ENCODE data around the gene RNF166. TPM values are rescaled to one million over a fixed set of nuclear protein-coding genes. Genes with fewer than 3 reads are reported as not detected.

Gene RNF166
- total RNA-seq, 6 experiments from 2014 or later, result 10.3 to 18.3 (median 13.2) TPM

DNA sequence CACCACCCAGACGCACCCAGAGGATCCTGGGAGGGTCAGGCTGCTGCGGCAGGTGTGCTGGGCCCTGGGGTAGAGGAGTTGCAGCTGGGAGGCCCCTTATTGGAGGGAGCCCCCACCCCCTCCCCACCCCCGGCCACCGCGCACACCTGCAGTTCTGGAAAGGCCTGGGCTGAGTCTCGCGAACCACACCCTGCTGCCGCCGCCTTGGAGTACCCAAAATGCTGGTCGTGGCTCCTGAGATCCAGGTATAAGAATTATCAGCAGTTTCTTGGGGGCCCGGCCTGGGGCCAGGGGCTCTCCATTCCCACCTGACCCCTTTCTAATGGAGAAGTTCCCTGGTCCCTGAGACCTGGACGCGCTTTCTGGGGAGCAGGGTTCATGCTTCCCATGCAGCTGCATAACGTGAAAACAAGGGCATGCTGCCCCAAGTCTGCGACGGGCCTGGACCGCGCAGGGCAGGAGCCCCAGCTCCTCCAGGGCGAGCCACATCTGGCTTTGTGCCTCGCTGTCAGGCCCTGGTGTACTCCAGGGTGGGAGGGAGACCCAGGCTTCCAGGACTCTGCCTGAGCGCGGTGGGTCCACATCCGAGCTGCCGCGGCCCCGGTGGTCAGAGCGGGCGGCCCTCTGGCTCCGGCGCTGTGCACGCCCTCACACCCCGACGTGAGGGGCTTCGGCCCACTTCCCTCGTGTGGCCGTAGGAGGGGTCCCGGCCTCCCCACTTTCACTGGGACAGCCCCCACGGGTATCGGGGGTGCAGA is 12.6 kb downstream of the RNF166 start:
- Mint-ChIP-seq H3K36me3 (ENCODE audit: low read depth) (no peaks in the 10 kb centered on the region), H3K9me3 (no peaks in the 10 kb centered on the region), H3K27me3 (ENCODE audit: insufficient read depth) (peaks cover 20% of the 10 kb centered on the region), H3K27ac (no peak overlapping the region), H3K4me3 (no peak overlapping the region), H3K4me1 (ENCODE audit: low read depth) (no peaks in the 10 kb centered on the region)
- TF ChIP-seq, protein P1, sequence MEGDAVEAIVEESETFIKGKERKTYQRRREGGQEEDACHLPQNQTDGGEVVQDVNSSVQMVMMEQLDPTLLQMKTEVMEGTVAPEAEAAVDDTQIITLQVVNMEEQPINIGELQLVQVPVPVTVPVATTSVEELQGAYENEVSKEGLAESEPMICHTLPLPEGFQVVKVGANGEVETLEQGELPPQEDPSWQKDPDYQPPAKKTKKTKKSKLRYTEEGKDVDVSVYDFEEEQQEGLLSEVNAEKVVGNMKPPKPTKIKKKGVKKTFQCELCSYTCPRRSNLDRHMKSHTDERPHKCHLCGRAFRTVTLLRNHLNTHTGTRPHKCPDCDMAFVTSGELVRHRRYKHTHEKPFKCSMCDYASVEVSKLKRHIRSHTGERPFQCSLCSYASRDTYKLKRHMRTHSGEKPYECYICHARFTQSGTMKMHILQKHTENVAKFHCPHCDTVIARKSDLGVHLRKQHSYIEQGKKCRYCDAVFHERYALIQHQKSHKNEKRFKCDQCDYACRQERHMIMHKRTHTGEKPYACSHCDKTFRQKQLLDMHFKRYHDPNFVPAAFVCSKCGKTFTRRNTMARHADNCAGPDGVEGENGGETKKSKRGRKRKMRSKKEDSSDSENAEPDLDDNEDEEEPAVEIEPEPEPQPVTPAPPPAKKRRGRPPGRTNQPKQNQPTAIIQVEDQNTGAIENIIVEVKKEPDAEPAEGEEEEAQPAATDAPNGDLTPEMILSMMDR (IDR thresholded peaks at IDR 0.05), result no peak
- no peak for DNase-seq

DNA sequence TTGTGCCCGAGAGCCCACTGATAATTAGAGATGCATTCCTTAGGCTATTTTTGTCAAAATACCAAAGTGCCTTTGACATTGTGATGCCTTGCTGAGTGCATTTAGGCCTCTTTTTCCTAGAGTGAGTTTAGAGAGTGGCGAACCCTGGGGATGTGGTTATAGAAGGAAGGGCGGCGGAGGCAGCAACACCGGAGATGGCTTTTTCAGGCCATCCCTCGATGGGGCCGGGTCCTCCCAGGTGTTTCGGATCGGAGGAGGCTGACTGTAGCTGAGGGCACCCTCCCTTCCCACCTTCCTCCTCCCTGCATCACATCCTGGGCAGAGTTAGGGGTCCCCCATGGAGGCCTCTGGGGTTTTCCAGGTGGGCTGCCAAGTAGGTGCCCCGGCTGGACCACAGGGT is 13.3 kb downstream of the RNF166 start:
- H3K4me3 Mint-ChIP-seq, result no peak overlapping the region
- peaks cover 20% of the 10 kb centered on the region for H3K27me3 Mint-ChIP-seq (ENCODE audit: insufficient read depth)
- H3K4me1 Mint-ChIP-seq (ENCODE audit: low read depth), result no peaks in the 10 kb centered on the region
- no peaks in the 10 kb centered on the region for H3K36me3 Mint-ChIP-seq (ENCODE audit: low read depth)
- no peak overlapping the region for H3K27ac Mint-ChIP-seq
- H3K9me3 Mint-ChIP-seq, result no peaks in the 10 kb centered on the region
- no peak for DNase-seq
- TF ChIP-seq, protein P1 (IDR thresholded peaks at IDR 0.05), result no peak

DNA sequence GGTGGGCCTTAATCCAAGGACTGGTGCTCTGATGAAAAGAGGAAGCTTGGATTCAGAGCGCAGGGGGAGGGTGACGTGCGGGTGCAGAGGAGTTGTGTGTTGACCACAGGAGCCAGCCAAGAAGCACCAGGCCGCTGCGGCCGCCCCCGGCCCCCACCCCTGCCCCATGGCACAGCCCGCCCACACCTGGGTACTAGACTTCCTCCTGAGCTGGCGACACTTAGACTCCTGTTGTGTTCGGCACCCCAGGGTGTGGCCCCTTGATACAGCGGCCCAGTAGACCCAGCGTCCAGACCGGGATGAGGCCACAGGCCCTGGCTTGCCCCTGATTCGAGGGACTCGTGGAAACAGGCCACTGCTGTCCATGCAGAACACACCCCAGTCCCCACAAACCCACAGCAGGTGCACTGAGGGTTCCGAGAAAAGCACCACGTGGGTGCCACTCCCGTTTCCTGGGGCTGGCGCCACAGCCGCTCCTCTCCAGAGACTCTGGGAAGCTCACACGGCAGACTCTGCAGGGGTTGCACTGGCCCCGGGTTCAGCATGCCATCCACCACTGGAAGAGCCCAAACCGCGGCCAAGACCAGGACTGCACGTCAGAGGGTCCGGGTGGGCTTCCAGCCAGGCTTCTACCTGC is 14.2 kb downstream of the RNF166 start:
- peaks cover 20% of the 10 kb centered on the region for H3K27me3 Mint-ChIP-seq (ENCODE audit: insufficient read depth)
- H3K9me3 Mint-ChIP-seq, result no peaks in the 10 kb centered on the region

DNA sequence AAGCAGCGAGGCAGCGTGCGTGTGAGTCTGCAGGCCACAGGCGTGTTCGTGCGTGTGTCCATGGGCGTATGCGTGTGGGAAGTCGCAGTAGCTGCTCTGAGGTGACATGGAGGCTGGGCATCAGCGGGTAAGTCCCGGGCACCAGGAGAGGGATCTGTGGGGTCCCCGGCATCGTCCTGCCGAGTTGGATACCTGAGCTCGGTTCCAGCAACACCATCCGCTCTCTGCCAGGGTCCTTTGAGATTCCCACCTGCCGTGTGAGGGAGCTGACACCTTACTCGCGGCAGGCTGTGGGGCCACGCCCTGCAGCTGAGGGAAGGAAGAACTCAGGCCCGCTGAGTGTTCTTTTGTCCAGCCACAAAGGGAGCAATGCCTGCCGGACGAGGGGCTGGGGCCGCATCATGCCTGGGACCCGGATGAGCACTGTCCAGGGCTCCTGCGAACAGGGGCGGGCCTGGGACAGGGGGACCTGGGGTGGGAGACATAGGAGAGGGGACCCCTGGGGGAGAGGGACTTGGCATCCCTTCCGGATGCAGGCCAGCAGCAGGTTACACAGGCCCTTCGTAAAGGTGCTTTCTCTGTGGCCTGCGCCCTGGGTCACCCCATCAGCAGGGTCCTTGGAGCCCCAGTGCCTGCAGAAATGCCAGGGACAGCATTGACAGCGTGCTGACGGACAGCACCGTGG is 14.9 kb downstream of the RNF166 start:
- no peaks in the 10 kb centered on the region for H3K9me3 Mint-ChIP-seq
- H3K27me3 Mint-ChIP-seq (ENCODE audit: insufficient read depth), result peaks cover 20% of the 10 kb centered on the region
- H3K36me3 Mint-ChIP-seq (ENCODE audit: low read depth), result no peaks in the 10 kb centered on the region
- no peak for DNase-seq
- H3K4me1 Mint-ChIP-seq (ENCODE audit: low read depth), result no peaks in the 10 kb centered on the region
- H3K27ac Mint-ChIP-seq, result no peak overlapping the region
- no peak overlapping the region for H3K4me3 Mint-ChIP-seq
- TF ChIP-seq, protein P1 (IDR thresholded peaks at IDR 0.05), result no peak

More for the DNA sequence above, 14.2 kb downstream of the RNF166 start:
- DNase-seq, result no peak
- Mint-ChIP-seq H3K36me3 (ENCODE audit: low read depth) (no peaks in the 10 kb centered on the region), H3K27ac (no peak overlapping the region), H3K4me3 (no peak overlapping the region), H3K4me1 (ENCODE audit: low read depth) (no peaks in the 10 kb centered on the region)
- TF ChIP-seq, protein P1 (IDR thresholded peaks at IDR 0.05), result no peak

DNA sequence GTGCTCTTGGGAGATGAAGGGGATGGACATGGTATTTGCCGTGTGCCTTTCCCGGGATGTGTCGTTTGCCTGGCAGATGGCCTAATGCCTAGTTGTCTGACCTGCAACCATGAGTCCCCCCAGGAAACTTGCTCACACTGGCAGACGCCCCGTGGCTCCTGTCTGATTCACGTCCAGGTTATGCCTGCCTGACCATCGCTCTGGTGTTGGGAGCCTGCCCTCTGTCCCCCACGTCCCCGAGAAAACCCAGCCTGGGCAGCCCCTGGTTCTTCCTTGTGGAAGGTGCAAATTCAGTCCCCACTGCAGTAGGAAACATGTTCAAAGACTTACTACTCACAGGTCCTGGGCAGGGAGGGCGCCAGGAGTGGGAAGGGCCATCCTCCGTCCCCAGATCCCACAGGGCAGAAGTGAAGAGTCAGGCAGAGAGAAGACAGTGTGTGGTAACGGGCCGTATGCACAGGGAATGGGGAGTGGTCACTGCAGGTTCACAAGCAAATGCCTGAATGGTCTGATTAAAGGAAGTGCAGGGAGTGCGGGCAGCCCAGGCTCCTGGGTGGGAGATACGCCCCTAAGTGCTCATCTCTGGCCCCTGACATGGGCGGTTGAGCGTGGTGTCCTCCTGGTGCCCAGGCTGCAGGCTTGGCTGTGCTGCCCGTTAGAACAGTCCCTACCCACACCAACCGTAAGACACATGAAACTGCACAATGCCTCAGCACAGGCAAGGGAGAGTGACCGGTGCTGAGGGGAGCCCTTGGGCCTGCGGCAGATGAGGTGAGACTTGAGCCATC is 15.7 kb downstream of the RNF166 start:
- no peak overlapping the region for H3K27ac Mint-ChIP-seq
- DNase-seq, result no peak

More for the DNA sequence above, 15.7 kb downstream of the RNF166 start:
- Mint-ChIP-seq H3K9me3 (no peaks in the 10 kb centered on the region), H3K36me3 (ENCODE audit: low read depth) (no peaks in the 10 kb centered on the region), H3K27me3 (ENCODE audit: insufficient read depth) (peaks cover 20% of the 10 kb centered on the region), H3K4me1 (ENCODE audit: low read depth) (no peaks in the 10 kb centered on the region), H3K4me3 (no peak overlapping the region)
- TF ChIP-seq, protein P1 (IDR thresholded peaks at IDR 0.05), result no peak

Data from HFFc6 (cell line).